Trophoblast cell (in vitro differentiated cells and primary cell): ENCODE data around the gene CCDC146.
A peak's percentile ranks its signal among the peaks of the same experiment; 100 is the strongest.

ENCODE experiments used
- DNase-seq, 2 donors: peaks; one replicate each; pipeline ENCODE4 v3.0.0-alpha.2; 2016
- H2AFZ ChIP-seq: 2 replicates; pipeline ENCODE4 v1.6.1; 2013; ENCODE audit warnings: low read length, moderate library complexity, mild to moderate bottlenecking; ENCODE audit not compliant: insufficient read depth, poor library complexity
- H2AK5ac ChIP-seq: 2 replicates; pipeline ENCODE4 v1.6.1; 2013; ENCODE audit warnings: mild to moderate bottlenecking, low read length
- H2BK120ac ChIP-seq: 2 replicates; pipeline ENCODE4 v1.6.1; 2013; ENCODE audit warnings: low read length, mild to moderate bottlenecking, moderate library complexity; ENCODE audit not compliant: insufficient read depth, poor library complexity
- H2BK12ac ChIP-seq: 2 replicates; pipeline ENCODE4 v1.6.1; 2013; ENCODE audit warnings: mild to moderate bottlenecking, low read length, moderate library complexity
- H2BK5ac ChIP-seq: 2 replicates; pipeline ENCODE4 v1.6.1; 2013; ENCODE audit warnings: low read length, low read depth, moderate library complexity, mild to moderate bottlenecking; ENCODE audit not compliant: poor library complexity
- H3K14ac ChIP-seq: 2 replicates; pipeline ENCODE4 v1.6.1; 2013; ENCODE audit warnings: mild to moderate bottlenecking, low read length
- H3K18ac ChIP-seq: 2 replicates; pipeline ENCODE4 v1.6.1; 2013; ENCODE audit warnings: mild to moderate bottlenecking, low read length
- H3K23ac ChIP-seq: 2 replicates; pipeline ENCODE4 v1.6.1; 2013; ENCODE audit warnings: low read length
- H3K27ac ChIP-seq: 2 replicates; pipeline ENCODE4 v1.5.1; 2013; ENCODE audit warnings: low read depth, mild to moderate bottlenecking, inconsistent platforms, low read length, moderate library complexity
- H3K27me3 ChIP-seq: 2 replicates; pipeline ENCODE4 v1.6.1; 2013; ENCODE audit warnings: inconsistent platforms, mild to moderate bottlenecking, low read length, moderate library complexity; ENCODE audit not compliant: insufficient read depth
- H3K36me3 ChIP-seq, 2 experiments: 1 replicate in 1 of 2; 2 replicates in 1 of 2; pipeline ENCODE4 v1.6.1; 2013; ENCODE audit warnings: low read length in 2 of 2, mild to moderate bottlenecking in 2 of 2, moderate library complexity in 1 of 2; ENCODE audit not compliant: insufficient read depth in 2 of 2, control insufficient read depth in 1 of 2
- H3K4ac ChIP-seq: 2 replicates; pipeline ENCODE4 v1.6.1; 2013; ENCODE audit warnings: low read depth, mild to moderate bottlenecking, low read length, moderate library complexity
- H3K4me1 ChIP-seq, 2 experiments: 1 replicate in 1 of 2; 2 replicates in 1 of 2; pipeline ENCODE4 v1.6.1; 2013; ENCODE audit warnings: low read length in 2 of 2, mild to moderate bottlenecking in 2 of 2, moderate library complexity in 1 of 2; ENCODE audit not compliant: insufficient read depth in 2 of 2, control insufficient read depth in 1 of 2
- H3K4me2 ChIP-seq: 2 replicates; pipeline ENCODE4 v1.6.1; 2013; ENCODE audit warnings: inconsistent platforms, mild to moderate bottlenecking, low read length, moderate library complexity
- H3K4me3 ChIP-seq: 2 replicates; pipeline ENCODE4 v1.5.1; 2013; ENCODE audit warnings: mild to moderate bottlenecking, low read depth, low read length, inconsistent platforms
- H3K79me1 ChIP-seq: one replicate; pipeline ENCODE4 v1.6.1; 2013; ENCODE audit warnings: low read length
- H3K79me2 ChIP-seq: 2 replicates; pipeline ENCODE4 v1.6.1; 2013; ENCODE audit warnings: low read length, mild to moderate bottlenecking; ENCODE audit not compliant: control insufficient read depth, insufficient read depth, poor library complexity
- H3K9ac ChIP-seq: 2 replicates; pipeline ENCODE4 v1.6.1; 2013; ENCODE audit warnings: mild to moderate bottlenecking, low read length
- H3K9me3 ChIP-seq: 2 replicates; pipeline ENCODE4 v1.6.1; 2013; ENCODE audit warnings: low read depth, mild to moderate bottlenecking, control low read depth, inconsistent platforms, low read length; ENCODE audit not compliant: insufficient read depth
- H4K12ac ChIP-seq: 2 replicates; pipeline ENCODE4 v1.6.1; 2013; ENCODE audit warnings: low read depth, mild to moderate bottlenecking, low read length, moderate library complexity
- H4K8ac ChIP-seq: 2 replicates; pipeline ENCODE4 v1.6.1; 2013; ENCODE audit warnings: low read depth, mild to moderate bottlenecking, low read length, moderate library complexity
- H4K91ac ChIP-seq: one replicate; pipeline ENCODE4 v1.6.1; 2013; ENCODE audit warnings: low read depth, mild to moderate bottlenecking, low read length, moderate library complexity
- WGBS: extraction: QIAGEN DNeasy Blood & Tissue Kit; methylation state at CpG from one replicate; pipeline ENCODE4 v1.1.7; 2013; ENCODE audit warnings: missing lambda C conversion rate; ENCODE audit not compliant: insufficient read length, insufficient coverage; ENCODE audit errors: extremely low coverage; 5-methylcytosine and 5-hydroxymethylcytosine counted together

CCDC146 gene

GRCh38 chr7:77222065-77222464, 99.7 kb downstream of the CCDC146 start:
- Histone ChIP-seq H3K9me3 (no peaks in the 10 kb centered on the region), H2BK5ac (no peak overlapping the region), H3K9ac (no peak overlapping the region), H2AFZ (no peak overlapping the region), H3K23ac (no peak overlapping the region), H2BK120ac (no peak overlapping the region), H3K27me3 (no peaks in the 10 kb centered on the region), H3K27ac (no peak overlapping the region), H3K4ac (no peak overlapping the region), H4K8ac (no peak overlapping the region), H4K12ac (no peak overlapping the region), H3K14ac (no peak overlapping the region), H3K18ac (no peak overlapping the region), H2AK5ac (no peak overlapping the region), H4K91ac (no peak overlapping the region), H2BK12ac (no peak overlapping the region), H3K79me2 (no peaks in the 10 kb centered on the region), H3K4me2 (no peak overlapping the region), H3K4me1 (no peaks in the 10 kb centered on the region), H3K36me3 (no peaks in the 10 kb centered on the region), H3K79me1 (no peaks in the 10 kb centered on the region), H3K4me3 (no peak overlapping the region)
- DNase-seq, result no peak
- WGBS, result no CpG with 5 or more reads among the region's 4 CpGs

DNA sequence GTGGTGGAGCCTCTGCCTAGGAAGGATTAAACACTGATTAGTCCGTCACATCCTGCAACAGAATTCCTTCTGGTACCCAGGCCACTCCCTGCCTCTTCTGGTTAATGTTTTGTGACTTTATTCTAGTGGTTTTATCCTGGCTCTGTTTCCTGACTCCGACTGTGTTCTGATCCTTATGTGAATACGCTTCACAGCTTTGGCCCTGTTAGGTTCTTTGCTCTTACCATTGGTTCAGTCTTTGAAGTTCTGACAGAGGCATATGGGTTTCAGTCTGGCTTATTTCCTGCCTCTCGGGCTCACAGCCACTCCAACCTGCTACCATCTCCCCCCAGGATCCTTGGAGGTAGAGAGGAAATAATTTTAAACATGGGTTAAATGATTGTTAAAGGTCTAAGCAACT, 100.4 kb downstream of the CCDC146 start:
- Histone ChIP-seq H3K23ac (no peak overlapping the region), H3K9ac (no peak overlapping the region), H2BK5ac (no peak overlapping the region), H3K4me1 (no peaks in the 10 kb centered on the region), H3K4ac (no peak overlapping the region), H3K27me3 (no peaks in the 10 kb centered on the region), H2AFZ (no peak overlapping the region), H4K91ac (no peak overlapping the region), H3K4me3 (no peak overlapping the region), H2BK120ac (no peak overlapping the region), H3K79me1 (no peaks in the 10 kb centered on the region), H4K8ac (no peak overlapping the region), H3K9me3 (no peaks in the 10 kb centered on the region), H2BK12ac (no peak overlapping the region), H3K79me2 (no peaks in the 10 kb centered on the region), H3K27ac (no peak overlapping the region), H2AK5ac (no peak overlapping the region), H3K14ac (no peak overlapping the region), H3K18ac (no peak overlapping the region), H4K12ac (no peak overlapping the region), H3K4me2 (no peak overlapping the region), H3K36me3 (no peaks in the 10 kb centered on the region)
- no peak for DNase-seq
- no CpG with 5 or more reads among the region's 4 CpGs for WGBS

DNA sequence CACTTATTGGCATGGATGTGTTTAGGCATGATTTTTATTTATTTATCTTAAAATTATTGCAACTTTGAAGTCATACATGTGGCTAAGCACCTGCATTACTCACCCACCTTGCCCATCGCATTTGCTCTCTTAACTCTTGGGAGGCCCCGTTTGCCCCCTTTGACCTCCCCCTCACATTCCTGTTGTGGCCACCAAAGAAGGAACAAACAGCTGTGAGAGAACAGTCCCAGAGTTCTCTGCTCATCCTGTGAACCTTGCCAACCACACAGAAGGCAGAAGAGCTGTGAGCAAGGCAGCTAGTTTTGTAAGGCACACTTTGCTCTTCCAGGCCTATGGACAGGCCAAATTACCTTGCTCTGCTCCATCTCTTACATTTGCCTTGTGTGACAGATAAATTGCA, 100.8 kb downstream of the CCDC146 start:
- H3K79me2 ChIP-seq, result no peaks in the 10 kb centered on the region
- H2BK5ac ChIP-seq, result no peak overlapping the region
- no peak overlapping the region for H4K12ac ChIP-seq
- H3K4me1 ChIP-seq, result no peaks in the 10 kb centered on the region
- H3K4me2 ChIP-seq, result no peak overlapping the region
- no peak overlapping the region for H3K14ac ChIP-seq
- H3K23ac ChIP-seq, result no peak overlapping the region
- H3K4ac ChIP-seq, result no peak overlapping the region
- no CpG with 5 or more reads among the region's 2 CpGs for WGBS
- H3K79me1 ChIP-seq, result no peaks in the 10 kb centered on the region
- H2AK5ac ChIP-seq, result no peak overlapping the region
- H2AFZ ChIP-seq, result no peak overlapping the region
- no peak for DNase-seq
- H3K4me3 ChIP-seq, result no peak overlapping the region
- no peak overlapping the region for H2BK120ac ChIP-seq
- no peaks in the 10 kb centered on the region for H3K36me3 ChIP-seq
- H3K18ac ChIP-seq, result no peak overlapping the region
- no peak overlapping the region for H2BK12ac ChIP-seq
- H3K27ac ChIP-seq, result no peak overlapping the region
- no peak overlapping the region for H4K91ac ChIP-seq
- no peak overlapping the region for H3K9ac ChIP-seq
- no peak overlapping the region for H4K8ac ChIP-seq
- no peaks in the 10 kb centered on the region for H3K27me3 ChIP-seq
- H3K9me3 ChIP-seq, result no peaks in the 10 kb centered on the region

GRCh38 chr7:77226357-77226839, 104.0 kb downstream of the CCDC146 start:
- Histone ChIP-seq H3K23ac (no peak overlapping the region), H3K4me1 (no peaks in the 10 kb centered on the region), H2BK120ac (no peak overlapping the region), H3K4me2 (no peak overlapping the region), H3K9me3 (no peaks in the 10 kb centered on the region), H2AFZ (no peak overlapping the region), H3K36me3 (no peaks in the 10 kb centered on the region), H3K18ac (no peak overlapping the region), H3K4me3 (no peak overlapping the region), H3K9ac (no peak overlapping the region), H4K91ac (no peak overlapping the region), H3K79me2 (no peaks in the 10 kb centered on the region), H2BK12ac (no peak overlapping the region), H4K8ac (no peak overlapping the region), H3K79me1 (no peaks in the 10 kb centered on the region), H4K12ac (no peak overlapping the region), H2AK5ac (no peak overlapping the region), H3K27me3 (no peaks in the 10 kb centered on the region), H3K27ac (no peak overlapping the region), H3K4ac (no peak overlapping the region), H2BK5ac (no peak overlapping the region), H3K14ac (no peak overlapping the region)
- peak in 1 of 2 donors; percentile 65 for DNase-seq
- no CpG with 5 or more reads among the region's 1 CpG for WGBS
